Heart left ventricle (tissue), 13 donors: ENCODE measurements around the gene CFB.

Experiments used
- POLR2A ChIP-seq, 2 donors: fragments of 450-650 bp; IDR thresholded peaks; one replicate each; pipeline ENCODE4 v1.6.1; 2017; ENCODE audit warnings: antibody characterized with exemption in 2 of 2, mild to moderate bottlenecking in 2 of 2, moderate library complexity in 2 of 2
- TF ChIP-seq, protein P1 (sequence below), 12 donors: fragments of 200-600 bp; sonication (generic) in 4 of 12; IDR thresholded peaks; one replicate each; pipeline versions ENCODE4 v1.5.0 to v1.8.0; 2018 to 2022; ENCODE audit warnings: antibody characterized with exemption in 12 of 12, mild to moderate bottlenecking in 5 of 12
- donor health status: ischemic (EF 13 %, LVEDD 7.1; RV severe dilation, severe dysfunction).
- donor health status: DM: no; HTN: yes; CAD: no.
- donor health status: DM: no; HTN: no; CAD: no.
- donor health status: ischemic (EF 25% LVEDD 6.9; RV normal size, moderate dysfunction).
- donor health status: ischemic (EF 25% LVEDD 5.7; RV mildly dilated, moderate dysfunction).
- donor health status: ischemic (EF 35%, LVEDD 5.7; RV mildly dilated, moderate dysfunction).
- donor health status: nonischemic (EF 11% LVEDD 7.7; RV severe dilation, severe dysfunction).
- donor health status: DM: yes; HTN: yes; CAD: no.
- donor health status: PGD.
- donor health status: ischemic (EF 29% LVEDD 5.4; RV normal size, mild dysfunction).
- donor health status: nonischemic (EF 23%, LVEDD 6.1; RV moderate dilation, normal function).

DNA sequence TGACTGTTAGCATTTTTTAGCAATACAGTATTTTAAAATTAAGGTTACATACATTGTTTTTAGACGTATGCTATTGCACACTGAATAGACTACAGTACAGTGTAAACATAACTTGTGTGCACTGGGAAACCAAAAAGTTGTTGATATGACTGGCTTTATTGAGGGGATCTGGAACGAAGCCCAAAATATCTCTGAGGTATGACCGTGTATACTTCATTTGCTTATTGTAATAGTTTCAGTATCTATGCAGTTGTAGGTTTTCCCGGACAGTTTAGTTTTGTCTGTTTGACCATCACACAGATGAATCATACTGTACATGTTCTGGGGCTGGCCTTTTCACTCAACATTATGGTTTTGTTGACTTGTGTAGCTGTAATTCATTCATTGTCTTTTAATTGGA lies 37.1 kb upstream of the CFB start:
- TF ChIP-seq, protein P1, sequence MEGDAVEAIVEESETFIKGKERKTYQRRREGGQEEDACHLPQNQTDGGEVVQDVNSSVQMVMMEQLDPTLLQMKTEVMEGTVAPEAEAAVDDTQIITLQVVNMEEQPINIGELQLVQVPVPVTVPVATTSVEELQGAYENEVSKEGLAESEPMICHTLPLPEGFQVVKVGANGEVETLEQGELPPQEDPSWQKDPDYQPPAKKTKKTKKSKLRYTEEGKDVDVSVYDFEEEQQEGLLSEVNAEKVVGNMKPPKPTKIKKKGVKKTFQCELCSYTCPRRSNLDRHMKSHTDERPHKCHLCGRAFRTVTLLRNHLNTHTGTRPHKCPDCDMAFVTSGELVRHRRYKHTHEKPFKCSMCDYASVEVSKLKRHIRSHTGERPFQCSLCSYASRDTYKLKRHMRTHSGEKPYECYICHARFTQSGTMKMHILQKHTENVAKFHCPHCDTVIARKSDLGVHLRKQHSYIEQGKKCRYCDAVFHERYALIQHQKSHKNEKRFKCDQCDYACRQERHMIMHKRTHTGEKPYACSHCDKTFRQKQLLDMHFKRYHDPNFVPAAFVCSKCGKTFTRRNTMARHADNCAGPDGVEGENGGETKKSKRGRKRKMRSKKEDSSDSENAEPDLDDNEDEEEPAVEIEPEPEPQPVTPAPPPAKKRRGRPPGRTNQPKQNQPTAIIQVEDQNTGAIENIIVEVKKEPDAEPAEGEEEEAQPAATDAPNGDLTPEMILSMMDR (IDR thresholded peaks at IDR 0.05): no peak
- no peak for TF ChIP-seq POLR2A (IDR thresholded peaks at IDR 0.05)
